Glutamatergic neuron (in vitro differentiated cells): Measurements from ENCODE around the gene ZNF296. TPM values are rescaled to one million over a fixed set of nuclear protein-coding genes. Genes with fewer than 3 reads are reported as not detected.

ENCODE experiments used
- DNase-seq: peaks from one replicate; pipeline ENCODE4 v3.0.0; 2022
- H3K27ac Mint-ChIP-seq: one replicate; pipeline ENCODE4 v1.8.0; 2020; ENCODE audit warnings: mild to moderate bottlenecking, mixed read lengths, inconsistent platforms; ENCODE audit not compliant: unreplicated experiment
- H3K27me3 Mint-ChIP-seq: one replicate; pipeline ENCODE4 v1.8.0; 2020; ENCODE audit warnings: mild to moderate bottlenecking, moderate library complexity, mixed read lengths, inconsistent platforms; ENCODE audit not compliant: unreplicated experiment
- H3K36me3 Mint-ChIP-seq: one replicate; pipeline ENCODE4 v1.8.0; 2020; ENCODE audit warnings: mild to moderate bottlenecking, mixed read lengths, inconsistent platforms; ENCODE audit not compliant: unreplicated experiment
- H3K4me1 Mint-ChIP-seq: one replicate; pipeline ENCODE4 v1.8.0; 2020; ENCODE audit warnings: mild to moderate bottlenecking, low read depth, mixed read lengths, inconsistent platforms; ENCODE audit not compliant: unreplicated experiment
- H3K4me3 Mint-ChIP-seq: one replicate; pipeline ENCODE4 v1.8.0; 2020; ENCODE audit warnings: mild to moderate bottlenecking, mixed read lengths, inconsistent platforms; ENCODE audit not compliant: unreplicated experiment
- H3K9me3 Mint-ChIP-seq: one replicate; pipeline ENCODE4 v1.8.0; 2020; ENCODE audit warnings: mild to moderate bottlenecking, moderate library complexity, mixed read lengths, inconsistent platforms; ENCODE audit not compliant: unreplicated experiment
- total RNA-seq: library from RNA; stranded (reverse); fragmentation: NEBNext Ultra II Directional; extraction: Animal tissue kit (Norgen Biotek cat#: 25700); gene quantifications from one replicate; pipeline ENCODE4 v1.2.1, GENCODE V29; 2021; ENCODE audit not compliant: unreplicated experiment
- TF ChIP-seq, protein P1 (sequence below): fragments of 200-600 bp; sonication (generic); IDR thresholded peaks from one replicate; pipeline ENCODE4 v1.5.0; 2021; ENCODE audit not compliant: partially characterized antibody, unreplicated experiment

ZNF296 gene
- total RNA-seq, 1 donor from 2014 or later, result 6.3 TPM

DNA sequence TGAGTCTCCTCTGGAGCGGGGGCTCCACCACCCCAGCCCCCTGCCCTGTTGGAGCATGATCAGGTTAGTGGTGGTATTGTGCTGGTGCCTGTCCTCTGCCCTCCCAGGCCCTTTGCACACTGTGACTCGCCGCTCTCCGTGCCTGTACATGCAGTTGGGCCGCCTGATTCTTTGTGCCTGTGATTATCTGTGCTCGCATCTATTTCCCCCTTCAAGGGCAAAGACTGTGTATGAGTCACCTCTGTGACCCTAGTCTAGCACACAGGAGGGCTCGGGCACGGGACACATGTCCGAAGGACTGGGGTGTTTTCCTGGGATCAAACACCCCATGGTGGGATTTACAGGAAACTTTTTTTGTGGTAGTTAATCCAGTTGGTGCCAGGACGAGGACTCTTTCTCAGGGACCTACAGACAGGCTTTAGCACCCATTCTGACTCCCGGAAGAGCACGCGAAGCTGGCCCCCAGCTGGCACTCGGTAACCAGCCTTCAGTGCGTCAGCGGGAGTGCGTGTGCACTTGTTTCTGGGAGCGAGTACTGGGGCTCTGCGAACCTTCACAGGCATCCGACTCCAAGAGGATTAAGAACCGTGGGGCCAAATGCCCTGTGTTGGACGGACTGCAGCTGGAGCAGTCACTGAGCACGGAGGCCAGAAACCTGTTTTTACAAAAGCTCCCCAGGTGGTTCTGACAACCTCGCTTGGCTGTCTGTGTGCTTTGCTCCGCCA lies 23.4 kb upstream of the ZNF296 start:
- TF ChIP-seq, protein P1, sequence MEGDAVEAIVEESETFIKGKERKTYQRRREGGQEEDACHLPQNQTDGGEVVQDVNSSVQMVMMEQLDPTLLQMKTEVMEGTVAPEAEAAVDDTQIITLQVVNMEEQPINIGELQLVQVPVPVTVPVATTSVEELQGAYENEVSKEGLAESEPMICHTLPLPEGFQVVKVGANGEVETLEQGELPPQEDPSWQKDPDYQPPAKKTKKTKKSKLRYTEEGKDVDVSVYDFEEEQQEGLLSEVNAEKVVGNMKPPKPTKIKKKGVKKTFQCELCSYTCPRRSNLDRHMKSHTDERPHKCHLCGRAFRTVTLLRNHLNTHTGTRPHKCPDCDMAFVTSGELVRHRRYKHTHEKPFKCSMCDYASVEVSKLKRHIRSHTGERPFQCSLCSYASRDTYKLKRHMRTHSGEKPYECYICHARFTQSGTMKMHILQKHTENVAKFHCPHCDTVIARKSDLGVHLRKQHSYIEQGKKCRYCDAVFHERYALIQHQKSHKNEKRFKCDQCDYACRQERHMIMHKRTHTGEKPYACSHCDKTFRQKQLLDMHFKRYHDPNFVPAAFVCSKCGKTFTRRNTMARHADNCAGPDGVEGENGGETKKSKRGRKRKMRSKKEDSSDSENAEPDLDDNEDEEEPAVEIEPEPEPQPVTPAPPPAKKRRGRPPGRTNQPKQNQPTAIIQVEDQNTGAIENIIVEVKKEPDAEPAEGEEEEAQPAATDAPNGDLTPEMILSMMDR, result no peak
- Mint-ChIP-seq H3K27me3 (peaks cover 16% of the 10 kb centered on the region), H3K27ac (no peak overlapping the region), H3K9me3 (peaks cover 18% of the 10 kb centered on the region), H3K4me3 (peak overlapping the region; percentile 64), H3K36me3 (no peaks in the 10 kb centered on the region), H3K4me1 (peaks cover 61% of the 10 kb centered on the region)
- DNase-seq, result no peak

DNA sequence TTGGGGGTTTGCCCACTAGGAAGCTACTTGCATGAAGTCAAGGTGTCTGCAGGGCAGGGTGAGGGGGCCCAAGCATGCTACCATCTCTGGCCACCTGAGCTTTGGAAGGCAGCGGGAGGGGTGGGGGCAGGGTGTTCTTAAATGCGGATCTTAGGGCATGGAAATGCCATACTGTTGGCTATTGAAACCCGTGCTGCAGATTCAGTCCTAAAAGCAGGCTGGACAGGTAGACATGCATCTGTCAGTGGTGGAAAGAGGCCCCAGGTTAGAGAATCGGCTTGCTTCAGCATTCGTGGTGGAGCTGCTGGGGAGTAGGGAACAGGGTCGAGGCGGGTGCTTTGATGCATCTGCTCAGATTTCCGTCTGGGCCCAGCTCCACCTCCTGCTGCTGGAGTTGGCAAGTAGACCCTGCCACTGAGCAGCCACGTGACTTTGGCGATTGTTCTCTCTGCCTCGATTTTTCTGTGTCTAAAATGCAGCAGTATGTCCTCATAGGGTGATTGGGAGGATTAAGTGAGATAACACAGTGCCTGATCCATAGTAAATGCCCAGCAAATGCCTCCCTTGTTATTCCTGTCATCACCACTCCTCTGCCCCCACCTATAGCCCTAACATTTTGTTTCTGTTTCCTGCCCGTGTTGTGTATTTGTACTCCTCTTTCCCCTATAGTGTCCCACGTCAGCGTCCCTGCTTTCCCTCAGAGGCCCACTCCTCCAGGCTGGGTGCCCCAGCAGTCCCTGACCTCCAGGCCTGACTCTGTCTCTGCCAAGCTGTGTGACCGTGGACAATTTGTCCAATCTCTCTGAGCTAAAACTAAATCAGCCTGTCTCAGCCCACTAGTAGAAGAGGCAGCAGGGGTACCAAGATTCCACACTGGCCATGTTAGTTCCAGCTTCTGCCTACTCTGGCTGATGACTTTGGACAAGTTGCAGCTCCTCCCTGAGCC lies 22.5 kb upstream of the ZNF296 start:
- Mint-ChIP-seq H3K4me1 (peaks cover 60% of the 10 kb centered on the region), H3K9me3 (peaks cover 20% of the 10 kb centered on the region), H3K4me3 (peak overlapping the region; percentile 70), H3K36me3 (no peaks in the 10 kb centered on the region), H3K27ac (peak overlapping the region; percentile 80), H3K27me3 (peaks cover 17% of the 10 kb centered on the region)
- no peak for DNase-seq
- TF ChIP-seq, protein P1, result no peak

DNA sequence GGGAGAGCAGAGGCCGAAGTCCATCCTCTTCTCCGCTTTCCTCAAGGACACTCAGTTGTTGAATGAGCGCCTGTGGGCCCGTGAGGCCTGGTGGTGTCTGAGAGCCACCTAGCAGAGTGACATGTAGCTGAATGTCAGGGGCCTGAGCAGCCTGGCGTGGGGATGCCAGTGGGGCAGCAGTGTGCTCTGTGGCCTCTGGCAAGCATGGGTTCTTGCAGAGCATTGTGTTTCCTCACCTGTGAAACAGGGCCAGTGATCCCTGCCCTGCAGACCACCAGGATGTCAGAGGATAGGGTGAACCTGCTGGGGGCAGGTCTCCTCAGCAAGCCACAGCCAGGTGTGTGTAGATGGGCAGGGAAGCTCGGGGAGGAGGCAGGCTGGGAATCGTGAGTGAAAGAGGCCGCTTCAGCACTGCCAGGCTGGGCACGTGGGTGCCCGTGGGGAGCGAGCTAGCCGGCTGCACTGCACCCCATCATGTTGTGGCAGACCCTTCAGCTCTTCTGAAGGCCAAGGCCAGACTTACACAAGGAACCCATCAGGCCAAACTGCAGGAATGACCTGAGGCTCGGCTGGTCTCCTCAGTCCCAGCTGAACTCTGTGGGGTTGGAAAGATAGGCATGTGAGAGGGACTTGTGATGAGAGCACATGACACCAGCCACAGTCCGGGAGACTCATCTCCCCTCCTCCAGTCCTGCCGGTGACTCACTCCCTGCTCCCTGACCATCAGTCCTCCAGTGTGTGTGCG lies 21.7 kb upstream of the ZNF296 start:
- H3K4me1 Mint-ChIP-seq, result peaks cover 60% of the 10 kb centered on the region
- no peak for DNase-seq
- peaks cover 18% of the 10 kb centered on the region for H3K27me3 Mint-ChIP-seq
- TF ChIP-seq, protein P1, result no peak
- peak overlapping the region; percentile 61 for H3K4me3 Mint-ChIP-seq
- peak overlapping the region; percentile 72 for H3K27ac Mint-ChIP-seq
- peaks cover 20% of the 10 kb centered on the region for H3K9me3 Mint-ChIP-seq
- H3K36me3 Mint-ChIP-seq, result no peaks in the 10 kb centered on the region

DNA sequence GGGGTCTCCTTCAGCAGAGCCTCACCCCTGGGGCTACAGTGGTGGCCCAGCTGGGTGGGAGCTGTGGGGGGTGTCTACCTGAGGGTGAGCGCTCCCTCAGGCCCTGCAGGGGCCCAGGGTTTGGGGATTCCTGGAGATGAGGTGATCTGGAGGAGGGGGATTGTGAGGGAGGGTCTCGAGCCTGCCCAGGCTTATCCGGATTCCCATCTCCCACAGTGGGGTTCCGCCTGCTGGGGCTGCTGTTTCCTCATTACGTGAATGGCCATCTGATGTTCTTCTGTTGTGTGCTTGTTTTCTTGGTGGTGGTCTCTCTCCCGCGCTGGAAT lies 21.1 kb upstream of the ZNF296 start:
- H3K4me3 Mint-ChIP-seq, result peak overlapping the region; percentile 61
- no peak for DNase-seq
- no peaks in the 10 kb centered on the region for H3K36me3 Mint-ChIP-seq
- peaks cover 60% of the 10 kb centered on the region for H3K4me1 Mint-ChIP-seq
- H3K27me3 Mint-ChIP-seq, result peaks cover 22% of the 10 kb centered on the region
- H3K27ac Mint-ChIP-seq, result peak overlapping the region; percentile 85
- peaks cover 24% of the 10 kb centered on the region for H3K9me3 Mint-ChIP-seq
- TF ChIP-seq, protein P1, result no peak
